HG02610 (cell line): Measurements from ENCODE around the gene HPS1.

Experiments
- ATAC-seq: cut with Tn5 transposase; IDR thresholded peaks from one replicate; pipeline ENCODE4 v1.9.1; 2021; ENCODE audit warnings: mild to moderate bottlenecking, moderate library complexity; ENCODE audit not compliant: unreplicated experiment

Gene HPS1

DNA sequence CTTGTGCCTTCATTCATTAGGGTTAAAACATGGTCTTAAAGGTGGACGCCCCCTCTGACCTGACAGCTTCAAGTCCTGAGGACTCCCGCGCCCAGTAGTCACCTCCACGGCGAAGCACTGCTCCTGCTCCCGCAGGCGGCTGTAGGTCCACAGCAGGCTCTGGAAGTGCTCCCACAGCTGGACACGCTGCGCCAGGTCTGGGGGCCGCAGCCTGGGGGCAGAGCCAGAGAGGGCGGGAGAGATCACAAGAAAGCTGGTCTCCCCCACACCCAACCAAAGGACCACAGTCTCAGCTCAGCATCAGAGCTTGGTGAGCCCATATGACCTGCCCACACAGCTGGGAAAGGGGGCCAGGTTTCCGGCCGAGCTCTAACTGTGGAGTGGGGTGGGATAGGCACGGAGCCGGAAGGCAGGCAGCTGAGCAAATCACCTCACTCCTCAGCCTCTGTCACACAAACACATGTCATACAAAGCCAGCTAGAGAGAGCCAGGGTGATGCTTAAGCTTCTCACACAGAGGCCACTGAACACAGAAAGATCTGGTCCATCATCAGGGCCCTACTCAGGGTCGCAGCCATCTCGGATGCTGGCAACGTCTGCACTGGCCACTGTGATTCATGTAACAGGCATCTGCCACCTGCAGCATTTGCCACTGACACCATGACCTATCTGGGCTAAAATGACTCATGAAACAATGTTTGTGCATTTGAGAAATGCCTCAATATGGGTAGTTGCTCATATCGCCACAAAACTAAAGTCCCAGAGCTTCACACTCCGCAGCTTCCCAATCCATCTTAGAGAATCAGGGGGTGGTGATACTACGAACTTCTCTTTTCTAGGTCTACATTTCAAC lies 12.6 kb downstream of the HPS1 start:
- ATAC-seq: no peak

DNA sequence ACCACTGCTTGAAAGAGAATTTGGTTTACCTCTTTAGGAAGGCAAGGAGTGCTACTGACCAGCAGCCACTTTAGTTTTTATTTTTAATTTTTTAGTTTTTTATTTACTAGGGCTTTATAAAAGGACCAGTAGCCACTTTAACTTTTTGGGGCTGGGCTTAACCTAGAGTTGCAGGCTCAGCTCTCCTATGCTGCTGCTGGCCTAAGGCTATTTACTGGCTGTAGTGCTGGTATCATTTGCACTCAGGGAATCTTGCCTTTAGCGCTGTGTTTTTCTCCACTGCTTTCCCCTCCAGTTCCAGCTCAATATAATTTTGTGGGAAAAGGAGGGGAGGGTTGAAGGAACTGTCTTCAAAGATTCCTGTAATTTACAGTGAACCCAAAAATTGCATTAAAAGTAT lies 13.4 kb downstream of the HPS1 start:
- no peak for ATAC-seq

DNA sequence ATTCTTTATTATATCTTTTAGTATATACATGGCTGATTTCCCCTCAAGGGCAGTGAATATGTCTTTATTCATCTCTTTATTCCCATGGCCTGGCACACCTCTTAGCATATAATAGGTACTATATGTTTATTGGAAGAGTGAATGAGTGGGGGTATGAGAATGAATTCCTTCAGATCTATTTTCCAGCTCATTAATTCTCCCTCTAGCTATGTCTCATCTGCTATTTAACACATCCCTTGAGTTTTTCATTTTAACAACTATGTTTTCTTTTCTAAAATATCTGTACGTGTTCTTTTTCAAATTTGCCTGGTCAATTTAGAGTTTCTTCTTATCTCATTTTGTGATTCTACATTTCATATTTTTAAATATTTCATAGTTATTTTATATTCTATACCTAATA lies 14.4 kb downstream of the HPS1 start:
- ATAC-seq: no peak

DNA sequence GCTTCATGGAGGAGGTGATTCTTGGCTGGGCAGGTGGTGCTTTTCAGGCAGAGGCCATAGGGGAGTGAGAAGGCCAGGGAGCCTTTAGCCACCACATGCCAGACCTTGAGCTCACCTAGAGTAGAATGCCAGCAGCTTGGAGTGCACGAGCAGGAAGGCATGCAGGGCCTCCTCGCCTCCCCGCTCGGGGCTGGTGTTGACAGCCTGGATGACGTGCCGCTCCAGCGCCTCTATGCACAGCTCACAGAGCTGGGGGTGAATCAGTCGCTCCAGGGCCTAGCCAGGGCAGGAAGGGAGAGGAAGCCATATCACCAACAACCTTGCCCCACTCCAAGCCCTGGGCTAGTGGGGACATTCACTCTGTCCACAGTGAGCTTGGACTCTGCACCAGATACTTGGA lies 15.7 kb downstream of the HPS1 start:
- no peak for ATAC-seq

DNA sequence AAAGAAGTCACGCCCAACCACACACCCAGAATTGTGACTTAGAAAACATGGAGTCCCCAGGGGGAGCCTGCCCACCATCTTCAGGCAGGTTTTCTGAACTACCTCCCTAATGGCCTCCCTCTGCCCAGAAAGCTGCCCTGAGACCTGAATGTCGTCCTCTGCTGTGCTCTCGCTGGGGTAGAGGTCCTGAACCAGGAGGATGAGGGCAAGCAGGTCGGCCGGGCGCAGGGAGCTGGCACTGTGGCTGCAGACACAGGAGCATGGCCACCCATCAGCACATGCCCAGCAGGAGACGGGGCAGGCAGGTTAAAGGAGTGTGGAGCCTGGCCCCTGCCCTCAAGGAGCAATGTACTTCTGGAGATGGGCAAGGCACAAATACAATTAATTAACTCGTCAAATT lies 16.3 kb downstream of the HPS1 start:
- no peak for ATAC-seq

DNA sequence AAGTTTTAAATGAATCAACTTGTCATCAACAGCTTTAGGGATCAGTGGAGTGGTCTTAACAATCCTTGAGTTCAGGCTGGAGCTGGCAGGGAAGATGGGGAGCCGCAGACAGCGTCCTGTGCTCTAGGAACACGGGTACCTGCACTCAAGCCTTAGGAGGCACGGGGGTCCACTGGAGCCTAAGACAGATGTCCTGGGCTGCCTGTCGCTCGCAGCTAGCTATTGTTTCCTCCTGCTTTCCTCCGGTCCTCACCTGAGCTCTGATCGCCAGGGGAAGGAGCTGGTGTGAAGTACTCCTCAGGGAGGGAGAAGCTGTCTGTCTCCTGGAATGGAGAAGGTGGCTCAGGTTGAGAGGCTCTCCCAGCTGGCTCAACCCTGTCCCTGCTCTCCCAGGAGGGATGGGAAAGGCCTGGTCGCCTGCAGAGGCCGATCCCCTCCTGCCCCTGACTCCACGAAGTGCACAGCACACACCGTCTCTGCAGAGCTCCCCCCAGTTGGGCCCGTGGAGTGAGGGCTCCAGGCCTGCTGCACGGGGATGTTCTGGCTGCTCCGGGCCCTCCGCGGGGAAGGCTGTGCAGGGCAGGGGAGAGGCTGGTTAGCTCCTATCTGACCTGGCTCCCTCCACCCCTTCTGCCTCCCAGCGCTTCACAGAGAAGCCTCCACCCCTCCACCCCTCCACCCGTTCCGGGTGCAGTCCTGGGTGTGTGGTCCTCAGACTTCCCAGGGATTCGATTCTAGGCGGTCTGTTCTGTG lies 17.2 kb downstream of the HPS1 start:
- ATAC-seq: no peak

DNA sequence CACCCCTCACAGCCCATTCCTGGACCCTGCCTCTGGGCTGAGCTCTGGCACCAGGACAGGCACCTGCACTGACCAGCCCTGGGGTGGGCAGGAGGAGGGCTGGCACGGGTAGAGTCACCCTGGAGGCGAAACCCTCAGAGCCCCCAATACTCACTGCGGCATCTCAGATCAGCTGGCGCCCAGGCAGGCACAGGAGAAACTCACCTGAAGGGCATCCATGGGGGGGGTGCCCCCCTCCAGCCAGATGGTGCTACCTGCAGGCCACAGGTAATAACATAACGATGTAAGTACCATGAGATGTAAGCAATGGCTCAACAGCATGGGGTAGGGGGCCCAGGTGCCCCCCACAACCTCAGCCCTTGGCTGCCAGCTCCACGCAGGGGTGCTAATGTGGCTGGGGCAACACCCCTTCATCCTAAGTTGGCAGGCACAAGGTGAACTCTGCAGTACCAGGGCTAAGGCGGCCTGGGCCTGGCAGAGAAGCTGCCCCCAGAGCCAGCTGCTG lies 19.7 kb downstream of the HPS1 start:
- no peak for ATAC-seq

DNA sequence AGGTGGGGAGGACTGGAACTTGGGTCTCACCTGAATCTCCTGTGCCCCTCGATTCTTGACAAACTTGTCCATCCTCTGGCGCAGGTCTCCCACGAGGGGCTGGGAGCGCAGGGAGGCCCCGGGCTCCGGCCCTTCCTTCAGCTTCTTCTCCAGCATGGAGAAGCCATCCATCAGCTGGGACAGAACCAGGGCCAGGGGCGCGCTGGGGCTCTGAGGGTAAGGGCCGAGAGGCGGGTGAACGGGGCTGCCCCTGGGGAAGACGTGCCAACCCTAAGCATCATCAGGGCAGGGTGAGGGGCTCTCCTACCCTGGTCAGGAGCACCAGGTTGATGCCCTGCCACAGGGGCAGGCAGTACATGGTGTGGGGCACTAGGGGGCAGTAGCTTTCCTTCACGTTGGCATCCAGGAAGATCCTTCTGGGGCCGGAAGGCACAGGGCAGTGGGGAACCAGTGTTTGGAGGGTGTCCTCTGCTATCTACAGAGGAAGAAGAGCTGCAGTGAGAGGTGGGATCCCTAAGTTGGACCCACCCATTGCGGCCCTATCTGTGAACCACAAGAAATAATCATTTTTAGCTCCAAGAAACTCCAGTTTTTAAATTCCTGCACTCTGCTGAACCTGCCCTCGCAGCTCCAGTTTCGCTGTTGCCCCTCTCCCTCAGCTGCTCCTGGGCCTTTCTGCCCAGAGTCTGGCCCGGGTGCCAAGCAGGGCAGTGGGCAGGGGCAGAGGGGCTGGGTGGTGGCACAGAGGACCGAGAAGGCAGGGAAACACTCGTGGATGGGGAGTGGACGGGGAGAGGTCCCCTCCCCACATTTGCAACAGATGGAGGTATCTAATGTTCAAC lies 21.0 kb downstream of the HPS1 start:
- ATAC-seq: peak; percentile 74

DNA sequence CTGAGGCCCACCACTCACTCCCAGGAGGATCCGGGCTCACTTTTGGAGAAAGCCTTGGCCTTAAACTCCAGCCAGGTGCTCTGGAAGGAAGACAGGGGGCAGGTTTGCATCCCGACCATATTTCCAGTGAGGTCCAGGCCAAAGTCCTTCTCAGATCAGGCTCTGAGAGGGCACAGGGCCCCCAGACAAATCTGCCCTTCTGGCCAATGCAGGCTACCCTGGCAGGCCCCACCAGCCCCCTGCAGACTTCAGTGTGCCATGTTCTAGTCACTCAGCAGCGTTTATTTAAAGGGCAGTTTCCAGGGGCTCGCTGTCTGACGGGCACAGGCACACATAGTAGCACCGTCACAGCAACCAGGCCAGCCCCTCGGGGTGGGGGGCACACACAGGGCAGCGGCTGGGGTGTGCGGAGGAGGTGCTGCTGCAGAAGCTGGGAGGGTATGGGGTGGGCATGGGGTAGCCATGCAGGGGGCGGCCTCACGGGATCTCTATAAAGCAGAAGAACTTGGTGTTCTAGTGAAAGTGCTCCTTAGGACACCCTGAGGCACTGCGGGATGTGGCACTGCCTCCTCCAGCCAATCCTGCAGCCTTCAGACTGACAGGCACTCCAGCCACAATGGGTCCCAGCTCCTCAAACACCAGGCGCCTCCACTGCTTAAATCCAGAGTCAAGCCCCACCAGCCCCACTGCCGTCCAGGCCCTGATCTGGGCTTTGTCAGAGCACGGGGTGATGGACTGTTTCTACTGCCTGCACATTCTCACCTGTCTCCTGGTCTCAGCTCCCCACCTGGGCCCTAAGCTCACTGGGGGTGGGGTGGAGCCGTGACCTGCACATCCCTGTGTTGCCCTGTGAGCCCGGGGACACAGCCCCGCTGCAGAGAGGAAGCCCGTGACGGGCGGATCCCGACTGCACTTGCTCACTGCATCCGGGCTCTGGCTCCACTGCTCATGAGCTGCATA lies 22.2 kb downstream of the HPS1 start:
- ATAC-seq: no peak

DNA sequence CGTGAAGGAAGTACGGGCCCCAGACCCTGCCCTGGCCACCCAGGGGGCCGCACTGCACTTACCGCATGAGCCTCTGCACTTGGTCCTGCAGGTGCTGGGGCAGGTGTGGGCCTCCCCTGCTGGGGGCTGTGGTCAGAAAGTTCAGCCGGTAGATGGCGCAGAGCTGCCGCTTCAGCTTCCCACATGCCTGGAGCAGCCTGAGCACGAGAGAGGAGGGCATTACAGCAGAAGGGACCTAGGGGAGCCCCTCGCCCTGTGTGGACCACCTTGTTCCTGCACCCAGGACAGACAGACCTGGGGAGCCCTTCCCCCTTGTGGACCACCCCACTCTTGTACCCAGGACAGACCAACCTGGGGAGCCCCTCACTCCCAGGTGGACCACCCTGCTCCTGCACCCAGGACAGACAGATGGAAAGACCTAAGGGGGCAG lies 23.0 kb downstream of the HPS1 start:
- ATAC-seq: no peak

DNA sequence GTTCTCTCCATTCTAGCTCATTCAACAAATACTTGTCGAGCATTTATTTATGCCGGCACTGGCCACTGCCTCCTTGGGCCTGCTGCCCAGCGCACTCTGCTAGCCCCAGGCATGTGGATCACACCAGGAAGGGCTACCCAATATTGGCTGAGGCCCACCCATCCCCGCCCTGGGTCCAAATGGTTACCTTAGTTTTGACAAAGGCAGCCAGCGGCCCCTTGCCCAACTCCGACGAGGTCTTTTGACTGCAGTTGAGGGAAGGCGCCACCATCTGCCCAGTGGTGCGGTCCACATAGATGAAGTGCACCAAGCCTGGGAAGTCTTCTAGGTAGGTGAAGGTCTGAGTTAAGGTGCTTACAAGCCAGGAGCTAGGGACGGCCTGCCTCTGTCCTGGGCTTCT lies 24.6 kb downstream of the HPS1 start:
- ATAC-seq: no peak

DNA sequence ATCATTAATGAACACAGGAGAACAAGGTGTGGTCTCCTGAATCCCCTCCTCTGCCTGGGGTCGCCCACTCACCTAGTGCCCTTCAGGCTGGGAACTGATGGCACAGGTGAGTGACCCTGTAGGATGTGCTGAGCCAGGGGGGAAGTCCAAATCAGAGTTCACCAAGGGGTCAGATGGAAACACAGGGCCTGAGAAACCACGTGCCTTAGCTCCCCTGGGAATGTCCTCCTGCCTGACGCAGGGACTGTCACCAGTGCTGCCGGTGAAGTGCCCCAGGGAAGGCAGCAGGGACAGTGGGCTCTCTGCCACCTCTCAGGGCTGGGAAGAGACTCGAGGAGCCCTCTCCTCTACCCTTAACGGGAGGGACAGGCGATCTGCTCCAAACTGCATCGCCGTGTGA lies 25.9 kb downstream of the HPS1 start:
- ATAC-seq: no peak

DNA sequence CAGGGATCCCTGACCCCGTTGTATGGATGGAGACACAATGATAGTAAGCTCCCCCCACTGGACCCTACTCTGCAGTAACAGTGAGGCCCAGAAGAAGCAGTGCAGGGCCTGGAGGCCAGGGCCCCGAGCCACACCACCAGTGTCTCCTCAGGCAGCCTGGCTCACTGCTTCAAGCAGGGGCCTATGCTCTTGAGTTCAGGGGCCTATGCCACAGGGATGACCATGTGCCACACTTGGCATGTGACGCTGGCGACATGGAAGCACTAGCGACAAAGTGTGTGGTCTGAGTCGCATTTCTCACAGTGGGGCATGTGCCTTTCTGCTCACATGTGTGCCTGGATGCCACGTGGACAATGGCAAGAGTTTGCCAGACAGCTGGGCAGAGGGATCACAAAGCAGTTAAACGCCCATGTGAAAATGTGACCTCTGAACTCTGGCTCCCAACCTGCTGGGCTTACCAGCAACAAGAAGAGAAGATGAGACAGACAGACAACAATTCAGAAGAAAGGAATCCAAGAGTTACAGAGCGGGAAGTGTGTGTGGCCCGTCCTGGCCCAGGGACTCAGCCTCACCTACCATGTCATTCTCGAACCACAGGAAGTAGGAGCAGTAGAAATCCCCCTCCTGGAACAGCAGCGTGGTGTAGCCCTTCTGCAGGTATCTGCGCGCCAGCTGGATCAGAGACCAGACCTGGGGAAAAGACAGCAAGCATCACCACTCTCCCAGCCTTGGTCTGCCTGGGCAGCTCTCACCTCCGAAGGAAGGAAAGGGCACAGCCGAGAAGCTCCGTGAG lies 27.1 kb downstream of the HPS1 start:
- ATAC-seq: no peak

DNA sequence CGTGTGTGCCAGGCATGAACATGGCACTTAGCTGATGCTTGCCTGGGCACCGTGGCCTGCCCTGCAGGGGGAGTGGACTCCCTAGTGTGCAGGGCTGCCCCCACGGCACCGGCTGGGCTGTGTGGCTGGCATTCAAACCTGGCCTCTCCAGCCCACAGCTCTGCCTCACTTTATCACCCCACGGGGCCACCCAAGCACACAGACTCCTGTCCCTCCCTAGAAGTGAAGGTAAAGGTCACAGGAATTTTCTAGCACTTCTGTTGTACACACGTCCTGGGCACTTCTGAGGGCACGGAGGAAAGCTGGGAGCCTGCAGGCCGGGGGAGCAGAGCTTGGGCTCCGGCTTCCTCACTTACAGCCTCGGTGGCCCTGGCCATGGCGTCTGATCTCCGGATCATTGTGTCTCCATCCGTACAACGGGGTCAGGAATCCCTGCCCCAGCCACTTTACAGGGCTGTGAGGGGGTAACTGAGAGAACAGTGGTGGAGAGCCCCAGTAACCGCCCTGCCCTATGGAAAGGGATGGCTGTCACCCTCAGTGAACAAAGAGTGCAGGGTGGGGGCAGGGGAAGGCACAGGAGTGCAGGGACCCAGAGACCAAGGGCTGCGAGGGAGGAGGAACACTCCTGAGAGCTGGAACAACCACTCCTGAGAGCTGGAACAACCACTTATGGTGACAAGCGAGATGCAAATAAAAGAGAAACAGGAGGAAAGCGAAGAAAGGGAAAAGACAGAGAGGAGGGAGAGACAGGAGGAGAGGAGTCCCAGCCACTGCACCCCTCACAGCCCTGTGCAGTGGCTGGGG lies 27.9 kb downstream of the HPS1 start:
- no peak for ATAC-seq

DNA sequence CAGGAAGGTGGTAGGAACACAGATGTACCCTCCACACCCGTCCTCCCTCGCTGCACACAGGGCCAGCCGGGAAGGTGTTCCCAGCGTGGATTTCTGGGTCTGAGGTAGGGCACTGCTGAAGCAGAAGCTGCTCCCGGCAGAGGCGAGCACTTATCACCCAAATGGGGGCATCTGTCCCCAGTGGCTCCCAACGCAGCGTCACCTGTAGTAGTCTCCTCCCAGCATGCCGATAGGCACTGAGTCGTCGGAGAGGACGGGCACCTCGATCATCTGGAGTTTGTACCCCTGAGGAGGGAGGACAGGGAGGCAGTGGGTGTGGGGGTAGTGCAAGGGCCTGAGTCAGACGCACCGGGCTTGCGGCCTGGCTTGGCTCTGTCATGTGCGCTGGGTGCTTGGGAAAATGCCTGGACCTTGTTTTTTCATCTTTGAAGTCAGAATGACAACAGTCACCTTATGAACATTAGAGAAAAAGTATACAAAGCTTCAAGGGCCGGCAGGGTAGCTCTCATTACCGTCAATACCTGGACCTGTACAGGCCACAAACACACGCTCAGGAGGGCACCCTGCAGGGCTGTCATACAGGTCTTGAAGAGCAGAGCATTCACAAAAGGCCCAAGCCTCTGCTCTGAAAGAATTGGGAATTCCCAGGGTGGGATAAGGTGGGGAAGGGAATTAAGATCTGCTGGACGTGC lies 28.6 kb downstream of the HPS1 start:
- ATAC-seq: no peak

DNA sequence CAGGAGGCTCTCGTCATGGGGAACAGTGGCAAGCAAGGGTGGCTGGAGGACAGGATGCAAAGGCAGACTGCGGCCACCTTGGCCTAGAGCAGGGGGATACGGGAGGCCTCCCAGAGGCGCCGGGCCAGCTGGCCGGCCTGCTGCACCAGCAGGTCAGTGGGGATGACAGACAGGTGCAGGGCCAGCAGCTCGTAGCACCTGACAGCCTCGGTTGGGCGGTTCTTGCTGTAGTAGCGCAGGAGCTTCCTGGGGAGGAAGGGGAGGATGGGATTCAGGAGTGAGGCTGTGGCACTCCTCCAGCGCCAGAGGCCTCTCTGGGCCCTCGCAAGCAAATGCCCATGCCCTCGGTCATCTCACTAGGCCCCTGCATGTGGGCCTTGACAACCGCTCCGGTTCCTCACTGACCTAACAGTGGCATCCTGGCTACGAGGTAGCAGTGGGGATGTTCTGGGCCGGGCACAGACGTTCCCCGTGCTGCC lies 29.2 kb downstream of the HPS1 start:
- no peak for ATAC-seq

DNA sequence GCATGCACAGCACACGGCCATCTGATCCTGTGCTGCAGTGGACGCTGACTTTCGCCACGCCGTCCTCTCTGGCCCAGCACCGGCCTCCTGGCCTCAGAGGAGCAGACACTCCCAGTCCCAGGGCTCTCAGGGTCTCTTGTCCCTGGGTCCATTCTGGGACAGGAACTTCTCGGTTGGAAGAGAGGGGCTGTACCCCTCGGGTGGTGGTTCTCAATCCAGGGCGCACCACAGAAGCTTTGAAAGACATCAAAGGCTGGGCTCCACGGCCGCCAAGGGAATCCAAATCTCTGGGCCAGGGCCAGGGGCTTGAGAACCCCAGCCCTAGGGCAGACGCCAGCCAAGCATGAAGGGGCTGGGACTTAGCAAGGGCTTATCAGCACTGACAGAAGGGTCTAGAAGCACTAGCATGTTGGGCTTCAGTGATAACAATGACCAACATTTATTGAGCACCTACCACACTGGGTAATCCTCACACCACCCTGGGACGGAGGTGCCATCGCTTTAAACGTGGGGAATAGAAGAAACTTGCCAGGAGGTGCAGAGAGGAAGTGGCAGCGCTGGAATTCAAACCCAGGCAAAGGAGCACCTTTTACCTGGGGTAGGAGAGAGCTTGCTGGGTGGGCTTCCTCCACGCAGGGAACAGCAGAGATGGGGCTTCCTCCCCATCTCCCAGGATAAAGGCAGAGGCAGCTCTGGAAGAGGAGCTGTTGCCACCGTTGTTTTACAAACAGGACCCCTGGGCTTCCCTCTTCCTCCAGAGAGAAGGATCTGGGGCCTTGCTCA lies 29.9 kb downstream of the HPS1 start:
- no peak for ATAC-seq
